NCI-H2171 (cell line): ENCODE data around the gene C1orf146.
A peak's percentile ranks its signal among the peaks of the same experiment; 100 is the strongest.
"Not testable (repeated sequence)": the region's sequence is repeated elsewhere in the genome, so short reads cannot be mapped to it uniquely, and the experiment has no call there.

Experiments
- DNase-seq: peaks from one replicate; lab custom pipeline; 2025; lab: John Stamatoyannopoulos, UW

C1orf146 gene

DNA sequence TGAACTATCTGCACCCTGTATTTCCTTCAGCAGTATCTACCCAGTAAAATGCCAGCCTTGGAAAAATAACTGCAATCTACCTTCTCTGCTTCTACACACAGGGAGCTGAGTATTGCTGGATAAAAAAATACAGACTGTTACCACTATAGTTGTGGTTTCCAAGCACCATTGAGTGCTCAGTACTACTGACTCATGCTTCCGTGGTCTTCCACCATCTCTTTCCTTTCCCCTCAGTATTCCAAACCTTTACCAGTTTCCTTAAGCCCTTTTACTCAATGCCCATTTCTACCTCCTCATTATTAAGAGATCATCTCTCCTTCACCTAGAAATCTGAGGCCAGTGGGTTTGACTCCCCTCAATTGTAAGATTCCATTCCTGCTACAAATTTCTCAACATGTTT lies 57.2 kb downstream of the C1orf146 start:
- DNase-seq, result no peak

DNA sequence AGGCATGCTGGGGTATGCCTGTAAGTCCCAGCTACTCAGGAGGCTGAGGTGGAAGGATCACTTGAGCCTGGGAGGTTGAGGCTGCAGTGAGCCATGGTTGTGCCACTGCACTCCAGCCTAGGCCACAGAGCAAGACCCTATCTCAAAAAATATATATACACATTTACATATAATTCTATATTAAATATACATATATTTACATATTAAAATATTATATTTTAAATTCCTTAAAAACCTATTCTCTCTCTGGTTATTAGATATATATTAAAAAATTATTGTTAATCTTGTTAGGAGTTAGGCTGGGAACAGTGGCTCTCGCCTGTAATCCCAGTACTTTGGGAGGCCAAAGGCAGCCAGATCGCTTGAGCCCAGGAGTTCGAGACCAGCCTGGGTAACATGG lies 58.4 kb downstream of the C1orf146 start:
- no peak for DNase-seq

DNA sequence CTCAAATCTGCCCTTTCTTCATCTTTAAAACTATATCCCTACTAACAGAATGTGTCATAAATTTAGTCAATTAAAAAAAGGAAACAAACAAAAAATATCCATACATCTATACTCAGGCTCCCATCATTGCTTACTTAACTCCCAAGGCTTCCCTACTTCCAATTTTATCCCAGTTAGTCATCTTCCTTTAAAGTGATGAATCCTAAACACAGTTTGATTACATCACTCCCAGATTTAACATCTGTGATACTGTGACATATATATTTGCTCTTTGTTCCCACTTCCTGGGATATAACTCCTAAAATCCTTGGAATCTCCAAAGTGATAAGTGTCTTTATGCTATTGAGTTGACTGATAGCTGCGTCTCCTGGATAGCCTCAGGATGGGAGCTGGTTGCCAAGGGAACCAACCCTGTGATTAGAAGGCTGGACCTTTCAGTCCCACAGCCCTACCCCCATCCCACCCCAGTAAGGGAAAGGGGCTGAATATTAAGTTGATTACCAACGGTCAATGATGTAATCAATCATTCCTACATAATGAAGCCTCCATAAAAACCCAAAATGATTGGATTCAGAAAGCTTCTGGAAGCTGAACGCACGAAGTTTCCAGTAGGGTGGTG lies 59.5 kb downstream of the C1orf146 start:
- no peak for DNase-seq

DNA sequence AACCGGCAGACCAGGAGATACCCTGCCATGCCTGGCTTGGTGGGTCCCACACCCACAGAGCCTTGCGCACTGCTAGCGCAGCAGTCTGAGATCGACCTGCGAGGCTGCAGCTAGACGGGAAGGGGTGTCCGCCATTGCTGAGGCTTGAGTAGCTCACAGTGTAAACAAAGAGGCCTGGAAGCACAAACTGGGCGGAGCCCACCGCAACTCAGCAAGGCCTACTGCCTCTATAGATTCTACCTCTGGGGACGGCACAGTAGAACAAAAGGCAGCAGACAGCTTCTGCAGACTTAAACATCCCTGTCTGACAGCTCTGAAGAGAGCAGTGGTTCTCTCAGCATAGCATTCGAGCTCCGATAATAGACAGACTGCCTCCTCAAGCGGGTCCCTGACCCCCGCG lies 62.1 kb downstream of the C1orf146 start:
- DNase-seq, result not testable (repeated sequence)

DNA sequence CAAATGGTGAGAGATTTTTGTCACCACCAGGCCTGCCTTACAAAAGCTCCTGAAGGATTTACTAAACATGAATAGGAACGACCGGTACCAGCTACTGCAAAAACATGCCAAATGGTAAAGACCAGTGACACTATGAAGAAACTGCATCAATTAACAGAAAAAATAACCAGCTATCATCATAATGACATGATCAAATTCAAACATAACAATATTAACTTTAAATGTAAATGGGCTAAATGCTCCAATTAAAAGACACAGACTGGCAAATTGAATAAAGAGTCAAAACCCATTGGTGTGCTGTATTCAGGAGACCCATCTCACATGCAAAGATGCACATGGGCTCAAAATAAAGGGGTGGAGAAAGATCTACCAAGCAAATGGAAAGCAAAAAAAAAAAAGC lies 63.7 kb downstream of the C1orf146 start:
- not testable (repeated sequence) for DNase-seq

DNA sequence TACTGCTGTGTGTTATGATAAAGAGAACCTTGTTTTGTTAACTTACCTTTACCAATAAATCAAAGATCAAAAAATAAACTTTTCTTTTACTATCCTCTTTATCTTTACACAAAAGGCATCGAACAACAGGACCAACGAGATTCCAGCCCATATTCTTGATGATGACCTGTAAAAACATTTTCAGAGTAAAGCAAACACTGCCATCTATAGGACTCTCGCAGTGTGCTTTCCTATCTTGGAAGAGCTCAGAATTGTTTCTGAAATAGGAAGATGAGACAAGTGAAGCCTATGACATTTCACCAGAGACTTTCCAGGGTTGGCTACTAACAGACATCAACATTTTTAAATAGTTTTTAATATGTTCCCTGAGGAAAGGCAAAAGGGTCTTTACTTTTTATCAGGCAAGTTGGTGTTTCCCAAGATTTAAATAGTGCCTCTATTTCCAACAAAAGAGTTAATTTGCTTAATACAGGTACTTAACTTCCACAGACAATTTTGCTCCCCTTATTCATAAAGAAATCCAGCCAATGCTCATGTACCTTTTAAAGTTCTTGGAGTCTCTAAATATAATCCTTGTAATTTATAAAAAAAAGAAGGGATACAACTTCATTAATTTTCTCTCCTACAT lies 73.8 kb downstream of the C1orf146 start:
- peak; percentile 6 for DNase-seq
